ENCODE results near the gene FARS2.

DNA sequence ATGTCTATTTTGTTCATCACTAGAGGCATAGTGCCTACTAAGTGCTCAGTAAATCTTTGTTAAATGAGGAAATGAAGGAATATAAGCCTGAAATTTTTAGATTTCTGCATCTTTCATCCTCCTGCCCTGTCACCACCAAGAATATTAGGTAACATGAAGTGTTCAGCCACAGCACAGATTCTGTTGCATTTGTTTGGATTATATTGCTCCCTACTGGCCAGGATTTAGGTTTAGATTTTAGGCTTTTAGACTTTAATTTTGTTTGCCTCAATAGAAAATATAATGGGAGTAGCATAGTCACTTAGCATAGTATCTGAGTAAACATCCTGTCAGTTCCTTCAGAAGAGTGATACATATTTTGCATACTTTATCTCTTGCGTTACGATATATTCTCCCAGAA lies 14.2 kb downstream of the FARS2 start:
- TF ChIP-seq, protein P1, sequence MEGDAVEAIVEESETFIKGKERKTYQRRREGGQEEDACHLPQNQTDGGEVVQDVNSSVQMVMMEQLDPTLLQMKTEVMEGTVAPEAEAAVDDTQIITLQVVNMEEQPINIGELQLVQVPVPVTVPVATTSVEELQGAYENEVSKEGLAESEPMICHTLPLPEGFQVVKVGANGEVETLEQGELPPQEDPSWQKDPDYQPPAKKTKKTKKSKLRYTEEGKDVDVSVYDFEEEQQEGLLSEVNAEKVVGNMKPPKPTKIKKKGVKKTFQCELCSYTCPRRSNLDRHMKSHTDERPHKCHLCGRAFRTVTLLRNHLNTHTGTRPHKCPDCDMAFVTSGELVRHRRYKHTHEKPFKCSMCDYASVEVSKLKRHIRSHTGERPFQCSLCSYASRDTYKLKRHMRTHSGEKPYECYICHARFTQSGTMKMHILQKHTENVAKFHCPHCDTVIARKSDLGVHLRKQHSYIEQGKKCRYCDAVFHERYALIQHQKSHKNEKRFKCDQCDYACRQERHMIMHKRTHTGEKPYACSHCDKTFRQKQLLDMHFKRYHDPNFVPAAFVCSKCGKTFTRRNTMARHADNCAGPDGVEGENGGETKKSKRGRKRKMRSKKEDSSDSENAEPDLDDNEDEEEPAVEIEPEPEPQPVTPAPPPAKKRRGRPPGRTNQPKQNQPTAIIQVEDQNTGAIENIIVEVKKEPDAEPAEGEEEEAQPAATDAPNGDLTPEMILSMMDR (IDR thresholded peaks at IDR 0.05): no peak
- TF ChIP-seq POLR2AphosphoS5 (IDR thresholded peaks at IDR 0.05) (no peak), POLR2A (IDR thresholded peaks at IDR 0.05; ENCODE audit: low read depth) (no peak)
